BE2C (cell line): ENCODE results near the gene NAV2.

Experiments
- DNase-seq: peaks from one replicate; pipeline ENCODE4 v3.0.0-alpha.2; 2020
- H3K27me3 ChIP-seq: fragments of 250-450 bp; sonication (Bioruptor Pico); 2 replicates; pipeline ENCODE4 v1.5.1; 2020; ENCODE audit warnings: mild to moderate bottlenecking
- H3K36me3 ChIP-seq: fragments of 250-450 bp; sonication (Bioruptor Pico); 2 replicates; pipeline ENCODE4 v1.5.1; 2020; ENCODE audit warnings: mild to moderate bottlenecking
- H3K4me1 ChIP-seq: fragments of 250-450 bp; sonication (Bioruptor Pico); 2 replicates; pipeline ENCODE4 v1.5.1; 2020
- H3K4me3 ChIP-seq: 2 replicates; pipeline ENCODE4 v1.5.1; 2011; ENCODE audit warnings: low read depth, low read length
- H3K9me3 ChIP-seq: fragments of 250-450 bp; sonication (Bioruptor Pico); 2 replicates; pipeline ENCODE4 v1.5.1; 2020
- CTCF ChIP-seq: IDR thresholded peaks from 2 replicates; pipeline ENCODE4 v1.5.1; 2012; ENCODE audit warnings: mild to moderate bottlenecking, low read depth, low read length

The NAV2 gene

GRCh38 chr11:19915808-19916207 is 203.2 kb downstream of the NAV2 start:
- no peaks in the 10 kb centered on the region for H3K36me3 ChIP-seq
- H3K9me3 ChIP-seq: no peaks in the 10 kb centered on the region
- H3K27me3 ChIP-seq: no peaks in the 10 kb centered on the region
- no peak for TF ChIP-seq CTCF
- H3K4me3 ChIP-seq: no peak overlapping the region
- DNase-seq: no peak
- no peaks in the 10 kb centered on the region for H3K4me1 ChIP-seq

GRCh38 chr11:19917069-19917468 is 204.4 kb downstream of the NAV2 start:
- no peaks in the 10 kb centered on the region for H3K4me1 ChIP-seq
- H3K4me3 ChIP-seq: no peak overlapping the region
- no peak for TF ChIP-seq CTCF
- no peaks in the 10 kb centered on the region for H3K9me3 ChIP-seq
- H3K36me3 ChIP-seq: no peaks in the 10 kb centered on the region
- no peaks in the 10 kb centered on the region for H3K27me3 ChIP-seq
- no peak for DNase-seq

- Histone ChIP-seq H3K4me1 (no peaks in the 10 kb centered on the region), H3K27me3 (no peaks in the 10 kb centered on the region), H3K4me3 (no peak overlapping the region), H3K9me3 (no peaks in the 10 kb centered on the region), H3K36me3 (no peaks in the 10 kb centered on the region)
- no peak for TF ChIP-seq CTCF
- no peak for DNase-seq
Measured at GRCh38 chr11:19918302-19919049, 205.8 kb downstream of the NAV2 start.

GRCh38 chr11:19919050-19919561 is 206.5 kb downstream of the NAV2 start:
- TF ChIP-seq CTCF: no peak
- Histone ChIP-seq H3K27me3 (no peaks in the 10 kb centered on the region), H3K4me3 (no peak overlapping the region), H3K36me3 (no peaks in the 10 kb centered on the region), H3K9me3 (no peaks in the 10 kb centered on the region), H3K4me1 (no peaks in the 10 kb centered on the region)
- no peak for DNase-seq

- no peak for TF ChIP-seq CTCF
- Histone ChIP-seq H3K36me3 (no peaks in the 10 kb centered on the region), H3K4me3 (no peak overlapping the region), H3K4me1 (no peaks in the 10 kb centered on the region), H3K27me3 (no peaks in the 10 kb centered on the region), H3K9me3 (no peaks in the 10 kb centered on the region)
- DNase-seq: no peak
Measured at GRCh38 chr11:19920982-19921381, 208.3 kb downstream of the NAV2 start.

- Histone ChIP-seq H3K4me3 (no peak overlapping the region), H3K36me3 (no peaks in the 10 kb centered on the region), H3K4me1 (no peaks in the 10 kb centered on the region), H3K9me3 (no peaks in the 10 kb centered on the region), H3K27me3 (no peaks in the 10 kb centered on the region)
- no peak for TF ChIP-seq CTCF
- no peak for DNase-seq
Measured at GRCh38 chr11:19921976-19922688, 209.5 kb downstream of the NAV2 start.
